HG03139 (cell line): ENCODE data around the gene CCDC88B.

Source experiments
- ATAC-seq: cut with Tn5 transposase; IDR thresholded peaks from one replicate; pipeline ENCODE4 v1.9.1; 2021; ENCODE audit not compliant: unreplicated experiment

Gene CCDC88B, protein sequence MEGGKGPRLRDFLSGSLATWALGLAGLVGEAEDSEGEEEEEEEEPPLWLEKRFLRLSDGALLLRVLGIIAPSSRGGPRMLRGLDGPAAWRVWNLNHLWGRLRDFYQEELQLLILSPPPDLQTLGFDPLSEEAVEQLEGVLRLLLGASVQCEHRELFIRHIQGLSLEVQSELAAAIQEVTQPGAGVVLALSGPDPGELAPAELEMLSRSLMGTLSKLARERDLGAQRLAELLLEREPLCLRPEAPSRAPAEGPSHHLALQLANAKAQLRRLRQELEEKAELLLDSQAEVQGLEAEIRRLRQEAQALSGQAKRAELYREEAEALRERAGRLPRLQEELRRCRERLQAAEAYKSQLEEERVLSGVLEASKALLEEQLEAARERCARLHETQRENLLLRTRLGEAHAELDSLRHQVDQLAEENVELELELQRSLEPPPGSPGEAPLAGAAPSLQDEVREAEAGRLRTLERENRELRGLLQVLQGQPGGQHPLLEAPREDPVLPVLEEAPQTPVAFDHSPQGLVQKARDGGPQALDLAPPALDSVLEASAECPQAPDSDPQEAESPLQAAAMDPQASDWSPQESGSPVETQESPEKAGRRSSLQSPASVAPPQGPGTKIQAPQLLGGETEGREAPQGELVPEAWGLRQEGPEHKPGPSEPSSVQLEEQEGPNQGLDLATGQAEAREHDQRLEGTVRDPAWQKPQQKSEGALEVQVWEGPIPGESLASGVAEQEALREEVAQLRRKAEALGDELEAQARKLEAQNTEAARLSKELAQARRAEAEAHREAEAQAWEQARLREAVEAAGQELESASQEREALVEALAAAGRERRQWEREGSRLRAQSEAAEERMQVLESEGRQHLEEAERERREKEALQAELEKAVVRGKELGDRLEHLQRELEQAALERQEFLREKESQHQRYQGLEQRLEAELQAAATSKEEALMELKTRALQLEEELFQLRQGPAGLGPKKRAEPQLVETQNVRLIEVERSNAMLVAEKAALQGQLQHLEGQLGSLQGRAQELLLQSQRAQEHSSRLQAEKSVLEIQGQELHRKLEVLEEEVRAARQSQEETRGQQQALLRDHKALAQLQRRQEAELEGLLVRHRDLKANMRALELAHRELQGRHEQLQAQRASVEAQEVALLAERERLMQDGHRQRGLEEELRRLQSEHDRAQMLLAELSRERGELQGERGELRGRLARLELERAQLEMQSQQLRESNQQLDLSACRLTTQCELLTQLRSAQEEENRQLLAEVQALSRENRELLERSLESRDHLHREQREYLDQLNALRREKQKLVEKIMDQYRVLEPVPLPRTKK (N-terminal part only)

DNA sequence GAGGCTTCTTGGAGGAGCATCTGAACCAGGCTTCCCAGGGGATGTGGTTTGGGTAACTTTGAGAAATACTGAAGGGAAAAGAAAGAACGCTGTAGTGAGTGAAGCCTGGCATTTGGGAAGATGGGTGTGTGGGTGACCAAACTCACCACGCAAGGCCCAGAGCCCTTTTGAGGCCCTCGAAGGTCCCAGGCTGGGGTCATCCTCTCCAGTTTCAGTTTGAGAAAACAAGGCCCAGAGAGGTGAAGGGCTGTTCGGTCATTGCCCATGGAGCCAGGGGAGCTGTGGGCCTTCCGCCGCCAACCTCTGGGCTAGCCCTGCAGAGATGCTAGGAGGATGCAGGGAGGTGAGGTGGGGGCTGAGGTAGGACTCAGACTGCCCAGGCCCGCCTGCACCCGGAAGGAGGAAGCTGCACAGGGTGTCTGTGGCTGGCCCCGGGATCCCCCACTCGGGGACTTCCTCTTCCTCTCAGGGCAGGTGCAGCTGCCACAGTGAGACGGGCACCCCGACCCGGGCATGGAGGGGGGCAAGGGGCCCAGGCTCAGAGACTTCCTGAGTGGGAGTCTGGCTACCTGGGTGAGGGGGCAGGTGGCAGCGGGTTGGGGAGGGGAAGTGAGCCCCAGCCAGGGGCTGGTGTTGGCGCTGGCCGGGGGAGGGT, at the start of gene CCDC88B:
CCDC88B (plus strand) TSS at position 451 of the 655 bp plus-strand sequence; CDS start at position 514, 63 bp downstream.
- peak; percentile 36 for ATAC-seq

- ATAC-seq, result no peak
Observed at GRCh38 chr11:64290352-64291261, 49.4 kb upstream of the CCDC88B start.

GRCh38 chr11:64291262-64291751, 48.7 kb upstream of the CCDC88B start, which contains the start of gene KCNK4:
Gene KCNK4 (plus strand): TSS chr11:64291302. CDS start chr11:64293019, 1,717 bp downstream.
- ATAC-seq, result no peak

GRCh38 chr11:64291752-64292459, 48.1 kb upstream of the CCDC88B start:
- no peak for ATAC-seq

DNA sequence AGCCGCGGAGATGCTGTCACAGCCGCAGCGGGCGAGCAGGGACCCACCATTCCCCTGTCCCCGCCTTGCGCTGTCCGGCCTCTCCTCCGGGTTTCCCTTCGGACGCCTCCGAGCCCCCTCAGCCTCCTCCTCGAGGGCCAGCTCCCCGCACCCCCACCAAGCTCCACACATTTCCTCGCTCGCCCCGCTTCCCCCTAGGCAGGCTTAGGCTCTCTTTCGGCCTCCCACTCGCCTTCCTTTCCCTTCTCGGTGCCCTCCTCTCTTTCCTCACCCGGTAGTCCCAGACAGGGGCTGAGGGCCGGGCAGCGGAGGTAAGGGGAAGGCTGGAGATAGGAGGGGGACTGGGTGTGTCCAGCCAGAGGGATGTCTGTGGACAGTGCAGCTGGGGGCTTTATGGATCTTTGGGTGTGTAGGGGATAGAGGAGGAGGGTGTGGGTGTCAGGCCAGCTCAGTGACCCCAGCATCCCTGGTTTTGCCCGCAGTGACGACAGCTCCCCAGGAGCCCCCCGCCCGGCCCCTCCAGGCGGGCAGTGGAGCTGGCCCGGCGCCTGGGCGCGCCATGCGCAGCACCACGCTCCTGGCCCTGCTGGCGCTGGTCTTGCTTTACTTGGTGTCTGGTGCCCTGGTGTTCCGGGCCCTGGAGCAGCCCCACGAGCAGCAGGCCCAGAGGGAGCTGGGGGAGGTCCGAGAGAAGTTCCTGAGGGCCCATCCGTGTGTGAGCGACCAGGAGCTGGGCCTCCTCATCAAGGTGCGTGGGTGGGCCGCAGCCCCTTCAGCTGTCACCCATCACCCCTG, 47.3 kb upstream of the CCDC88B start:
- ATAC-seq, result no peak

- no peak for ATAC-seq
Observed at GRCh38 chr11:64294774-64295173, 45.2 kb upstream of the CCDC88B start.

DNA sequence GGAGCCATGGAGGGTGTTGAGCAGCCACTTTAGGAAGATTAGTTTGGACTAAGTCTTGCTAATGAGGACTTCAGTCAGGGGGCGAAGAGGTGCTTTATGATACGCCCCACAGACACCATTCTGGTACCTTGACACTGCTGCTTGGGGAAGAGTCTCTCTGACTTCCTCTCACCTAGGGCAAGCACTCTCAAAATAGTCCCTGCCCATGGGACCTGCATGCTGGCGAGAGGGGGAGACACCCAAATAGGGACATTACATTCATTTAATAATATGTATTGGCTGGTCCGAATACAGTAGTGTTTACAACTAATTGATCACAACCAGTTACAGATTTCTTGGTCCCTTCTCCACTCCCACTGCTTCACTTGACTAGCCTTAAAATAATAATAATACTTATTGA, 44.2 kb upstream of the CCDC88B start:
- no peak for ATAC-seq

- no peak for ATAC-seq
Observed at GRCh38 chr11:64296236-64296635, 43.8 kb upstream of the CCDC88B start.

DNA sequence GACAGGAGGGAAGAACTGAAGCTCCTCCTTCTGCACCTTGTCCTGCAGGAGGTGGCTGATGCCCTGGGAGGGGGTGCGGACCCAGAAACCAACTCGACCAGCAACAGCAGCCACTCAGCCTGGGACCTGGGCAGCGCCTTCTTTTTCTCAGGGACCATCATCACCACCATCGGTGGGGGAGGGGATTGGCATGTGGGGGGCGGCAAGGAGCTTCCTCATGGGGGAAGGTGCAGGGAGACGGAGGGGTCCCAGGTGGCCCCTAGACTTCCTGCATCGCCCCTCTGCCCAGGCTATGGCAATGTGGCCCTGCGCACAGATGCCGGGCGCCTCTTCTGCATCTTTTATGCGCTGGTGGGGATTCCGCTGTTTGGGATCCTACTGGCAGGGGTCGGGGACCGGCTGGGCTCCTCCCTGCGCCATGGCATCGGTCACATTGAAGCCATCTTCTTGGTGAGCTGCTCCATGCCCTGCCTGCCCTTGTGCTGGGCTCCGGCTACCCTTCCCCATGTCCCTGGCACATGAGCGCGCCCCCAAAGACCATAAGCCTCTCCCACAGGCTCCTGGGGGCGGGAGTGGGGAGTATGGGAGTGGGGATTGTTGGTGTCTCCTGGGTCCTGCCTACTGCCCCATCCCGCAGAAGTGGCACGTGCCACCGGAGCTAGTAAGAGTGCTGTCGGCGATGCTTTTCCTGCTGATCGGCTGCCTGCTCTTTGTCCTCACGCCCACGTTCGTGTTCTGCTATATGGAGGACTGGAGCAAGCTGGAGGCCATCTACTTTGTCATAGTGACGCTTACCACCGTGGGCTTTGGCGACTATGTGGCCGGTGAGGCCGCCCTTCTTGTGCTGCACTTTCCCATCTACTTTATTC, 42.9 kb upstream of the CCDC88B start:
- no peak for ATAC-seq

- ATAC-seq, result no peak
Observed at GRCh38 chr11:64297699-64298358, 42.2 kb upstream of the CCDC88B start.

GRCh38 chr11:64298966-64299846, 40.8 kb upstream of the CCDC88B start:
- no peak for ATAC-seq

GRCh38 chr11:64299847-64300648, 40.0 kb upstream of the CCDC88B start, which contains the start of gene CATSPERZ:
Gene CATSPERZ (plus strand): TSS chr11:64300358. CDS start chr11:64300411, 53 bp downstream.
- no peak for ATAC-seq

- ATAC-seq, result no peak
Observed at GRCh38 chr11:64303109-64304031, 36.6 kb upstream of the CCDC88B start.

GRCh38 chr11:64304032-64304315, 36.0 kb upstream of the CCDC88B start:
- ATAC-seq, result no peak
